ENCODE results near the gene CHST10.

CHST10 gene

GRCh38 chr2:100397118-100397860, 20.2 kb downstream of the CHST10 start:
- TF ChIP-seq CTCF (IDR thresholded peaks at IDR 0.05; ENCODE audit: insufficient read depth, low read length, poor library complexity, severe bottlenecking) = no peak
- Histone ChIP-seq H3K4me3 (replicated peaks; ENCODE audit: low read depth, low read length) (no peak overlapping the region), H3K27me3 (replicated peaks; ENCODE audit: control insufficient read depth, insufficient read depth, low read length) (no peaks in the 10 kb centered on the region), H3K36me3 (ENCODE audit: control insufficient read depth, insufficient read depth, low read length) (peaks cover 9% of the 10 kb centered on the region)
- no peak for DNase-seq (ENCODE audit: extremely low read depth, insufficient read length)

- no peak for DNase-seq (ENCODE audit: extremely low read depth, insufficient read length)
- Histone ChIP-seq H3K4me3 (replicated peaks; ENCODE audit: low read depth, low read length) (no peak overlapping the region), H3K27me3 (replicated peaks; ENCODE audit: control insufficient read depth, insufficient read depth, low read length) (no peaks in the 10 kb centered on the region), H3K36me3 (ENCODE audit: control insufficient read depth, insufficient read depth, low read length) (peaks cover 8% of the 10 kb centered on the region)
- no peak for TF ChIP-seq CTCF (IDR thresholded peaks at IDR 0.05; ENCODE audit: insufficient read depth, low read length, poor library complexity, severe bottlenecking)
Observed at GRCh38 chr2:100396483-100396882, 21.0 kb downstream of the CHST10 start.

GRCh38 chr2:100395532-100396350, 21.7 kb downstream of the CHST10 start:
- Histone ChIP-seq H3K27me3 (replicated peaks; ENCODE audit: control insufficient read depth, insufficient read depth, low read length) (no peaks in the 10 kb centered on the region), H3K4me3 (replicated peaks; ENCODE audit: low read depth, low read length) (no peak overlapping the region), H3K36me3 (ENCODE audit: control insufficient read depth, insufficient read depth, low read length) (peaks cover 6% of the 10 kb centered on the region)
- TF ChIP-seq CTCF (IDR thresholded peaks at IDR 0.05; ENCODE audit: insufficient read depth, low read length, poor library complexity, severe bottlenecking) = no peak
- no peak for DNase-seq (ENCODE audit: extremely low read depth, insufficient read length)

GRCh38 chr2:100394111-100394641, 23.3 kb downstream of the CHST10 start:
- H3K4me3 ChIP-seq (replicated peaks; ENCODE audit: low read depth, low read length) = peak overlapping the region; percentile 19; the same call in 1 of the 2 replicates
- peak; percentile 77 for DNase-seq (ENCODE audit: extremely low read depth, insufficient read length)
- peaks cover 6% of the 10 kb centered on the region for H3K36me3 ChIP-seq (ENCODE audit: control insufficient read depth, insufficient read depth, low read length)
- no peak for TF ChIP-seq CTCF (IDR thresholded peaks at IDR 0.05; ENCODE audit: insufficient read depth, low read length, poor library complexity, severe bottlenecking)
- no peaks in the 10 kb centered on the region for H3K27me3 ChIP-seq (replicated peaks; ENCODE audit: control insufficient read depth, insufficient read depth, low read length)

GRCh38 chr2:100393362-100393761, 24.1 kb downstream of the CHST10 start:
- no peak for DNase-seq (ENCODE audit: extremely low read depth, insufficient read length)
- Histone ChIP-seq H3K4me3 (replicated peaks; ENCODE audit: low read depth, low read length) (no peak overlapping the region), H3K27me3 (replicated peaks; ENCODE audit: control insufficient read depth, insufficient read depth, low read length) (no peaks in the 10 kb centered on the region), H3K36me3 (ENCODE audit: control insufficient read depth, insufficient read depth, low read length) (peaks cover 6% of the 10 kb centered on the region)
- TF ChIP-seq CTCF (IDR thresholded peaks at IDR 0.05; ENCODE audit: insufficient read depth, low read length, poor library complexity, severe bottlenecking) = no peak

All from GM06990 (cell line).